ENCODE data around the gene DPF1. TPM values are rescaled to one million over a fixed set of nuclear protein-coding genes. Genes with fewer than 3 reads are reported as not detected.

DPF1 gene
- total and polyA plus RNA-seq, 2 donors (not counting 1 experiment from before 2014, with no cell fraction given): not detected

- peaks cover 0 to 58% (median 16%) of the 10 kb centered on the region in 4 experiments for H3K27me3 ChIP-seq (replicated peaks in 1 of 4; ENCODE audit: control extremely low read depth in 1 of 4, control insufficient read depth in 3 of 4, insufficient read depth in 4 of 4, low read length in 3 of 4)
- CTCF ChIA-PET: interaction anchor here (1.0 kb wide), 1 partner anchor 312 kb away, joined by 4 read pairs; no protein-coding TSS in a partner anchor
- no peaks in the 10 kb centered on the region for H3K79me2 ChIP-seq (ENCODE audit: control insufficient read depth, insufficient read depth, low read length)
- DNase-seq: peak; percentile 63
- POLR2A ChIA-PET: no interaction called here
- intact Hi-C loops (cut with micrococcal nuclease): no loop called here
- H2AFZ ChIP-seq (ENCODE audit: insufficient read depth, low read depth, low read length, poor library complexity, severe bottlenecking): no peak overlapping the region
- H3K4me3 ChIP-seq (ENCODE audit: control extremely low read depth in 1 of 5, extremely low read depth in 1 of 5, insufficient read depth in 1 of 5, low read depth in 2 of 5, low read length in 4 of 5): no peak overlapping the region
- H3K4me2 ChIP-seq (replicated peaks; ENCODE audit: low read depth, low read length, poor library complexity, severe bottlenecking): no peak overlapping the region
- peaks cover 22% of the 10 kb centered on the region for H4K20me1 ChIP-seq (ENCODE audit: control insufficient read depth, insufficient read depth, low read length, poor library complexity, severe bottlenecking)
- peak; percentile 45 for ATAC-seq (ENCODE audit: low read depth)
- Mint-ChIP-seq H3K4me1 (peaks cover 31% of the 10 kb centered on the region), H3K27ac (peak overlapping the region; percentile 50), H3K27me3 (peaks cover 32% of the 10 kb centered on the region), H3K9me3 (ENCODE audit: insufficient read depth) (no peaks in the 10 kb centered on the region), H3K4me3 (peak overlapping the region; percentile 38)
- 9% methylated on average over 24 of the region's 24 CpGs for WGBS (ENCODE audit: insufficient coverage)
- H3K4me1 ChIP-seq (ENCODE audit: control insufficient read depth in 2 of 2, insufficient read depth in 2 of 2, low read length in 2 of 2): peaks cover 26 to 29% of the 10 kb centered on the region in 2 donors
- H3K27ac ChIP-seq (ENCODE audit: low read length in 2 of 2): no peak overlapping the region
- TF ChIP-seq EZH2 (IDR thresholded peaks at IDR 0.05; ENCODE audit: borderline replicate concordance, insufficient read depth, low read depth, low read length, poor library complexity, severe bottlenecking): no peak
- no peak for TF ChIP-seq CTCF (IDR thresholded peaks at IDR 0.05)
- no peak overlapping the region for H3K9ac ChIP-seq (ENCODE audit: low read length)
- H3K9me3 ChIP-seq (ENCODE audit: control extremely low read depth in 1 of 3, control insufficient read depth in 2 of 3, insufficient read depth in 1 of 3, low read length in 2 of 3): peaks cover 0 to 12% (median 0%) of the 10 kb centered on the region in 3 donors
- no peaks in the 10 kb centered on the region for H3K36me3 ChIP-seq (replicated peaks in 1 of 2; ENCODE audit: control extremely low read depth in 1 of 2, control insufficient read depth in 1 of 2, extremely low read depth in 1 of 2, insufficient read depth in 2 of 2, low read length in 1 of 2)
Observed at GRCh38 chr19:38213911-38214625, 10.0 kb downstream of the DPF1 start.

GRCh38 chr19:38213469-38213868 lies 10.6 kb downstream of the DPF1 start:
- peaks cover 28% of the 10 kb centered on the region for H4K20me1 ChIP-seq (ENCODE audit: control insufficient read depth, insufficient read depth, low read length, poor library complexity, severe bottlenecking)
- no peak overlapping the region for H3K4me3 ChIP-seq (ENCODE audit: control extremely low read depth in 1 of 5, extremely low read depth in 1 of 5, insufficient read depth in 1 of 5, low read depth in 2 of 5, low read length in 4 of 5)
- DNase-seq (no peak), ATAC-seq (ENCODE audit: low read depth) (no peak)
- 90% methylated on average over 23 of the region's 23 CpGs for WGBS (ENCODE audit: insufficient coverage)
- peaks cover 31% of the 10 kb centered on the region for H3K4me1 Mint-ChIP-seq
- H3K9ac ChIP-seq (ENCODE audit: low read length): no peak overlapping the region
- no peak overlapping the region for H3K27ac ChIP-seq (ENCODE audit: low read length in 2 of 2)
- no peaks in the 10 kb centered on the region for H3K36me3 ChIP-seq (replicated peaks in 1 of 2; ENCODE audit: control extremely low read depth in 1 of 2, control insufficient read depth in 1 of 2, extremely low read depth in 1 of 2, insufficient read depth in 2 of 2, low read length in 1 of 2)
- no peak overlapping the region for H3K4me2 ChIP-seq (replicated peaks; ENCODE audit: low read depth, low read length, poor library complexity, severe bottlenecking)
- H2AFZ ChIP-seq (ENCODE audit: insufficient read depth, low read depth, low read length, poor library complexity, severe bottlenecking): no peak overlapping the region
- no peak overlapping the region for H3K4me3 Mint-ChIP-seq
- peaks cover 26 to 29% of the 10 kb centered on the region in 2 donors for H3K4me1 ChIP-seq (ENCODE audit: control insufficient read depth in 2 of 2, insufficient read depth in 2 of 2, low read length in 2 of 2)
- H3K79me2 ChIP-seq (ENCODE audit: control insufficient read depth, insufficient read depth, low read length): no peaks in the 10 kb centered on the region
- intact Hi-C loops (cut with micrococcal nuclease): no loop called here
- CTCF ChIA-PET: interaction anchor here (1.0 kb wide), 1 partner anchor 311 kb away, joined by 4 read pairs; no protein-coding TSS in a partner anchor
- peaks cover 28% of the 10 kb centered on the region for H3K27me3 Mint-ChIP-seq
- H3K27me3 ChIP-seq (replicated peaks in 1 of 4; ENCODE audit: control extremely low read depth in 1 of 4, control insufficient read depth in 3 of 4, insufficient read depth in 4 of 4, low read length in 3 of 4): peaks cover 0 to 55% (median 16%) of the 10 kb centered on the region in 4 experiments
- no peak overlapping the region for H3K27ac Mint-ChIP-seq
- peaks cover 0 to 12% (median 0%) of the 10 kb centered on the region in 3 donors for H3K9me3 ChIP-seq (ENCODE audit: control extremely low read depth in 1 of 3, control insufficient read depth in 2 of 3, insufficient read depth in 1 of 3, low read length in 2 of 3)
- no peak for TF ChIP-seq CTCF (IDR thresholded peaks at IDR 0.05)
- no peak for TF ChIP-seq EZH2 (IDR thresholded peaks at IDR 0.05; ENCODE audit: borderline replicate concordance, insufficient read depth, low read depth, low read length, poor library complexity, severe bottlenecking)
- H3K9me3 Mint-ChIP-seq (ENCODE audit: insufficient read depth): no peaks in the 10 kb centered on the region
- POLR2A ChIA-PET: no interaction called here
